A673 (cell line): Measurements from ENCODE around the gene GPR82. TPM values are rescaled to one million over a fixed set of nuclear protein-coding genes. Genes with fewer than 3 reads are reported as not detected.
"Not testable (repeated sequence)": the region's sequence is repeated elsewhere in the genome, so short reads cannot be mapped to it uniquely, and the experiment has no call there.

Experiments
- Bru-seq: library from RNA; stranded (reverse); fragments of 400-500 nt; gene quantifications from one replicate; lab custom pipeline; 2021; lab: Mats Ljungman, UMichigan
- BruChase-seq, 2 experiments: library from RNA; stranded (reverse); fragments of 400-500 nt; gene quantifications; one replicate each; lab custom pipeline; 2021; lab: Mats Ljungman, UMichigan
- BruUV-seq: library from RNA; stranded (reverse); fragments of 400-500 nt; replicated peaks from 2 replicates; lab custom pipeline; 2021; lab: Mats Ljungman, UMichigan
- CTCF ChIA-PET: fragments of 300-600 bp; sonication (Branson Sonifier 250); formaldehyde crosslinking; loops from one replicate; lab custom pipeline; 2022; ENCODE audit warnings: antibody characterized with exemption; lab: Charles Lee
- POLR2A ChIA-PET: fragments of 300-600 bp; sonication (Branson Sonifier 250); formaldehyde crosslinking; loops from one replicate; lab custom pipeline; 2022; ENCODE audit warnings: antibody characterized with exemption; ENCODE audit not compliant: low non-redundant PET; lab: Charles Lee
- DNase-seq: peaks from one replicate; pipeline ENCODE4 v3.0.0-alpha.2; 2015; ENCODE audit warnings: low spot score
- H3K27ac ChIP-seq: fragments of 200-600 bp; sonication (generic); 2 replicates; pipeline ENCODE4 v1.5.1; 2016; ENCODE audit warnings: mixed run types, low read depth, mild to moderate bottlenecking, mixed read lengths, antibody characterized with exemption, low read length; ENCODE audit not compliant: poor library complexity, severe bottlenecking
- H3K27me3 ChIP-seq: fragments of 200-600 bp; sonication (generic); replicated peaks from 2 replicates; pipeline ENCODE4 v1.6.1; 2017; ENCODE audit warnings: mixed run types, low read depth, mild to moderate bottlenecking, mixed read lengths, antibody characterized with exemption, low read length; ENCODE audit not compliant: insufficient read depth, poor library complexity
- H3K36me3 ChIP-seq: fragments of 200-600 bp; sonication (generic); 2 replicates; pipeline ENCODE4 v1.6.1; 2016; ENCODE audit warnings: mixed run types, mild to moderate bottlenecking, mixed read lengths, antibody characterized with exemption, low read length; ENCODE audit not compliant: insufficient read depth, poor library complexity, severe bottlenecking
- H3K4me1 ChIP-seq: fragments of 200-600 bp; sonication (generic); 2 replicates; pipeline ENCODE4 v1.6.1; 2017; ENCODE audit warnings: mixed run types, mild to moderate bottlenecking, mixed read lengths, antibody characterized with exemption, low read length; ENCODE audit not compliant: insufficient read depth, poor library complexity, severe bottlenecking
- H3K4me3 ChIP-seq: fragments of 200-600 bp; sonication (generic); 2 replicates; pipeline ENCODE4 v1.5.1; 2016; ENCODE audit warnings: low read depth, mixed run types, mild to moderate bottlenecking, mixed read lengths, low read length; ENCODE audit not compliant: poor library complexity, severe bottlenecking
- H3K9me3 ChIP-seq: fragments of 200-600 bp; sonication (generic); 2 replicates; pipeline ENCODE4 v1.6.1; 2016; ENCODE audit warnings: mixed run types, low read depth, mild to moderate bottlenecking, mixed read lengths, antibody characterized with exemption, low read length; ENCODE audit not compliant: poor library complexity, severe bottlenecking
- EZH2 ChIP-seq: fragments of 200-600 bp; sonication (generic); IDR thresholded peaks from 2 replicates; pipeline ENCODE4 v1.6.1; 2017; ENCODE audit warnings: borderline replicate concordance, low read depth, mild to moderate bottlenecking, mixed read lengths, antibody characterized with exemption, low read length; ENCODE audit not compliant: poor library complexity, severe bottlenecking
- intact Hi-C: fragments of 100-400 bp; cut with micrococcal nuclease; formaldehyde crosslinking; loops from one replicate; pipeline ENCODE4 v1.10.0; 2022; ENCODE audit not compliant: unreplicated experiment
- long read RNA-seq: library from polyadenylated mRNA; stranded (forward); transcript quantifications from one replicate; pipeline ENCODE4 v2.0.0, GENCODE V29; 2022
- total RNA-seq: library from RNA; stranded (reverse); gene quantifications from 2 replicates; pipeline ENCODE4 v1.2.3, GENCODE V29; 2021
- TF ChIP-seq, protein P1 (sequence below): fragments of 300-800, 200-600 bp; sonication (generic); conservative IDR thresholded peaks from 2 replicates; pipeline ENCODE4 v1.5.1; 2017; ENCODE audit warnings: low read depth, mild to moderate bottlenecking, antibody characterized with exemption, low read length, moderate library complexity, mixed read lengths

The GPR82 gene, protein sequence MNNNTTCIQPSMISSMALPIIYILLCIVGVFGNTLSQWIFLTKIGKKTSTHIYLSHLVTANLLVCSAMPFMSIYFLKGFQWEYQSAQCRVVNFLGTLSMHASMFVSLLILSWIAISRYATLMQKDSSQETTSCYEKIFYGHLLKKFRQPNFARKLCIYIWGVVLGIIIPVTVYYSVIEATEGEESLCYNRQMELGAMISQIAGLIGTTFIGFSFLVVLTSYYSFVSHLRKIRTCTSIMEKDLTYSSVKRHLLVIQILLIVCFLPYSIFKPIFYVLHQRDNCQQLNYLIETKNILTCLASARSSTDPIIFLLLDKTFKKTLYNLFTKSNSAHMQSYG
- total RNA-seq (not detected in 2 replicates), Bru-seq, nascent RNA (not detected), BruChase-seq, experiment 1, labeled RNA remaining after a 2-hour chase (not detected), BruChase-seq, experiment 2, labeled RNA remaining after a 6-hour chase (not detected)
- long read RNA-seq: 0 reads

DNA sequence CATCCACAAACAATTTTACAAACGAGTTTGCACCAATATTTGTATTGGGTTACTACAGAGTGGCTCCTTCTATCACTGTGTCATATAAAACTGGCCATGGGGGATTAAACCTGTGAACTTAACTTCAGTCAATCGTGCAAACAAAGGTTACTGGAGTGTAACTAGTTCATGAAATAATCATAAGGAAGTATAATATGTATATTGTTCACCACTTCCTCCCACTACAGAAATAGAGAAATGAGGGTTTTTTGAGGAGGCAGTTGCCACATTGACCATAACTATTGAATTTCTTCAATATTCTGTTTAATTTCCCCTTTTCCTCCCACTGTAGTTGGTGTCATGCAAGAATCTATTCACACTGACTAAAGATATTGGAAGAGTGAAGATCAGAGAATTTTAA, at the start of gene GPR82:
GPR82 (plus strand) TSS at position 356 of the 400 bp plus-strand sequence. CDS start 2,846 bp downstream, outside the sequence.
- POLR2A ChIA-PET: interaction anchor here (0.6 kb wide), 1 partner anchor 1564 kb away, joined by 3 read pairs; no protein-coding TSS in a partner anchor
- TF ChIP-seq EZH2: no peak
- TF ChIP-seq, protein P1, sequence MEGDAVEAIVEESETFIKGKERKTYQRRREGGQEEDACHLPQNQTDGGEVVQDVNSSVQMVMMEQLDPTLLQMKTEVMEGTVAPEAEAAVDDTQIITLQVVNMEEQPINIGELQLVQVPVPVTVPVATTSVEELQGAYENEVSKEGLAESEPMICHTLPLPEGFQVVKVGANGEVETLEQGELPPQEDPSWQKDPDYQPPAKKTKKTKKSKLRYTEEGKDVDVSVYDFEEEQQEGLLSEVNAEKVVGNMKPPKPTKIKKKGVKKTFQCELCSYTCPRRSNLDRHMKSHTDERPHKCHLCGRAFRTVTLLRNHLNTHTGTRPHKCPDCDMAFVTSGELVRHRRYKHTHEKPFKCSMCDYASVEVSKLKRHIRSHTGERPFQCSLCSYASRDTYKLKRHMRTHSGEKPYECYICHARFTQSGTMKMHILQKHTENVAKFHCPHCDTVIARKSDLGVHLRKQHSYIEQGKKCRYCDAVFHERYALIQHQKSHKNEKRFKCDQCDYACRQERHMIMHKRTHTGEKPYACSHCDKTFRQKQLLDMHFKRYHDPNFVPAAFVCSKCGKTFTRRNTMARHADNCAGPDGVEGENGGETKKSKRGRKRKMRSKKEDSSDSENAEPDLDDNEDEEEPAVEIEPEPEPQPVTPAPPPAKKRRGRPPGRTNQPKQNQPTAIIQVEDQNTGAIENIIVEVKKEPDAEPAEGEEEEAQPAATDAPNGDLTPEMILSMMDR: no peak
- BruUV-seq: no TSS peak

DNA sequence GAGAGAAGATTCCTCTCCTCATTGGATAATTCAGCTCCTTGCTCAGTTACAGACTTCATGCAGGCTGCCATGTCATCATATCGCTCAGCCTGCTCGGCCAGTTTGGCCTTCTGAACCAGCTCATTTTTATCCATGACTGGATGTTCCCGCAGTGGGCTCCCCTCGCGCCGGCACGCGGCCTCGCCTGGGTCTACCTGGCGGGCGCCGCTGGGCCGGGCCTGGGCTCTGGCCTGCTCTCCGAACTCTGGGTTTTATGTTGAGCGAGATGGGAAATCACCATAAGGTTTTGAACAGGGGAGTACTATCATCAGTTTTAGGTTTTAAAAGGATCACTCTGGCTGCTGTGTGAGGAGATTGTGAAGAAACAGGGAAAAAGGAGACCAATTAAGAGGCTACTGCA, 47.6 kb upstream of the GPR82 start:
- H3K27me3 ChIP-seq, BruUV-seq, H3K27ac ChIP-seq, H3K4me3 ChIP-seq, POLR2A ChIA-PET, H3K4me1 ChIP-seq, H3K36me3 ChIP-seq, DNase-seq, intact Hi-C loops, CTCF ChIA-PET, H3K9me3 ChIP-seq: not testable (repeated sequence)

More for the DNA sequence above, at the start of gene GPR82:
- CTCF ChIA-PET: no interaction called here
- no peak within 1 kb of the TSS for H3K4me3 ChIP-seq
- intact Hi-C loops: no loop called here
- H3K9me3 ChIP-seq: no peaks in the 10 kb centered on the region
- H3K4me1 ChIP-seq: no peaks in the 10 kb centered on the region
- no peaks in the 10 kb centered on the region for H3K36me3 ChIP-seq
- no peaks in the 10 kb centered on the region for H3K27me3 ChIP-seq
- no peak for DNase-seq
- H3K27ac ChIP-seq: no peak within 1 kb of the TSS

DNA sequence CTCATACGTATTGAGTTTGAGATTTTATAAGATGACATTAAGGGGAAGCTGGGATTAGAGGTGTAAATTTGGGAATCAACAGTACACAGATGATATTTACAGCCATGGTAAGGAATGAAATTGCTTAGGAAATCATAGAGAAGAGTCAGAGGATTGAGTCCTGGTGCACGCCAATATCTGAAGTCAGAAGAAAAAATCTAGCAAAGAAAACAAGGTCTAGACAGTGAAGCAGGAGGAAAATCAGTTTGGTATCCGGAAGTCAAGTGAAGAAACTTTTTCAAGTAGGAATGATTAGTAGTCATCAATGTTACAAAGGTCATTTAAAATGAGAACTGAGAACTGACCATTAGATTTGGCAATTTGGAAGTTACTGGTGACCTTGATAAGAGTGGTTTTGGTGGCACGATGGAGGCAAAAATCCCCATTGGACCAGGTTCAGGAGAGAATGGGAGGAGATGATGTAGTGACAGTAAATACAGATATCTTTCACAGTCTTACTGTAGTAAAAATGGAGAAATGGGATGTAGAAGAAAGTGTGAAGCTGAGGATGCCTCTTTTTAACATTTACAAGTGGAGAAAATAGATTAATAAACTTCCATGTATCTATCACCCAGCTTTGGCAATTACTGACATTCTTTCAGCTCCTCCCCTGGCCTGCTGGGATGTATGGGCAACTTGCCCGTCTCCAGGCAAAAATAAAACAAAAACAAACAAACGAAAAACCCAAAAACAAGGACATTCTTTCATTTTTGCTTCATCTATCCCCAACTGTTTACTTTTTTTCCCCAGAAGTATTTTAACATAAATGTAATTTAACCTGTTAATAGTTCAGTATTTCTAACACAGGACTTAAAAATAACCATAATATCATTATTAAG, 46.6 kb upstream of the GPR82 start:
- no TSS peak for BruUV-seq
- H3K27ac ChIP-seq: no peak overlapping the region
- TF ChIP-seq, protein P1: no peak
- no peak for TF ChIP-seq EZH2
- H3K4me3 ChIP-seq: no peak overlapping the region
- H3K9me3 ChIP-seq: no peaks in the 10 kb centered on the region
- CTCF ChIA-PET: interaction anchor here (0.7 kb wide), 1 partner anchor 60 kb away, joined by 3 read pairs; no protein-coding TSS in a partner anchor
- no peaks in the 10 kb centered on the region for H3K36me3 ChIP-seq
- H3K4me1 ChIP-seq: no peaks in the 10 kb centered on the region
- DNase-seq: no peak
- no peaks in the 10 kb centered on the region for H3K27me3 ChIP-seq
- POLR2A ChIA-PET: interaction anchor here (0.6 kb wide), 1 partner anchor 45 kb away, joined by 6 read pairs; no protein-coding TSS in a partner anchor
- intact Hi-C loops: no loop called here
